Stimulated activated CD8-positive, alpha-beta memory T cell treated with anti-CD3 and anti-CD28 coated beads, Interleukin-4, amount 100 ng/mL, for 4 hours (primary cell): Measurements from ENCODE around the gene ACTBL2.
"Not testable (repeated sequence)": the region's sequence is repeated elsewhere in the genome, so short reads cannot be mapped to it uniquely, and the experiment has no call there.

Experiments
- DNase-seq, 2 donors: peaks; one replicate each; pipeline ENCODE4 v3.0.0-alpha.2; 2020; ENCODE audit warnings: low read depth in 2 of 2, low spot score in 1 of 2

Gene ACTBL2

GRCh38 chr5:57494104-57495098 is 11.8 kb upstream of the ACTBL2 start:
- no peak for DNase-seq

GRCh38 chr5:57493034-57493433 is 10.4 kb upstream of the ACTBL2 start:
- no peak for DNase-seq

- DNase-seq: no peak
Observed at GRCh38 chr5:57492632-57493031, 10.0 kb upstream of the ACTBL2 start.

- DNase-seq: no peak
Observed at GRCh38 chr5:57491369-57491965, 8.9 kb upstream of the ACTBL2 start.

GRCh38 chr5:57488215-57488955 is 5.8 kb upstream of the ACTBL2 start:
- no peak for DNase-seq

- no peak for DNase-seq
Observed at GRCh38 chr5:57486027-57486602, 3.5 kb upstream of the ACTBL2 start.

GRCh38 chr5:57478826-57479225 is 3.8 kb downstream of the ACTBL2 start:
- DNase-seq: no peak

- no peak for DNase-seq
Observed at GRCh38 chr5:57476601-57477056, 6.0 kb downstream of the ACTBL2 start.

GRCh38 chr5:57470339-57470738 is 12.3 kb downstream of the ACTBL2 start:
- no peak for DNase-seq

GRCh38 chr5:57468481-57469163 is 14.0 kb downstream of the ACTBL2 start:
- no peak for DNase-seq

GRCh38 chr5:57466544-57466943 is 16.1 kb downstream of the ACTBL2 start:
- no peak for DNase-seq

- not testable (repeated sequence) for DNase-seq
Observed at GRCh38 chr5:57460056-57460455, 22.6 kb downstream of the ACTBL2 start.

GRCh38 chr5:57458443-57458842 is 24.2 kb downstream of the ACTBL2 start:
- no peak for DNase-seq

GRCh38 chr5:57456531-57457135 is 26.0 kb downstream of the ACTBL2 start:
- DNase-seq: no peak

- no peak for DNase-seq
Observed at GRCh38 chr5:57455511-57456455, 26.8 kb downstream of the ACTBL2 start.

GRCh38 chr5:57454896-57455295 is 27.7 kb downstream of the ACTBL2 start:
- no peak for DNase-seq

GRCh38 chr5:57453728-57454127 is 28.9 kb downstream of the ACTBL2 start:
- no peak for DNase-seq

GRCh38 chr5:57452885-57453284 is 29.7 kb downstream of the ACTBL2 start:
- no peak for DNase-seq
